ENCODE measurements around the gene PROX2.
A peak's percentile ranks its signal among the peaks of the same experiment; 100 is the strongest.

Gene PROX2, protein sequence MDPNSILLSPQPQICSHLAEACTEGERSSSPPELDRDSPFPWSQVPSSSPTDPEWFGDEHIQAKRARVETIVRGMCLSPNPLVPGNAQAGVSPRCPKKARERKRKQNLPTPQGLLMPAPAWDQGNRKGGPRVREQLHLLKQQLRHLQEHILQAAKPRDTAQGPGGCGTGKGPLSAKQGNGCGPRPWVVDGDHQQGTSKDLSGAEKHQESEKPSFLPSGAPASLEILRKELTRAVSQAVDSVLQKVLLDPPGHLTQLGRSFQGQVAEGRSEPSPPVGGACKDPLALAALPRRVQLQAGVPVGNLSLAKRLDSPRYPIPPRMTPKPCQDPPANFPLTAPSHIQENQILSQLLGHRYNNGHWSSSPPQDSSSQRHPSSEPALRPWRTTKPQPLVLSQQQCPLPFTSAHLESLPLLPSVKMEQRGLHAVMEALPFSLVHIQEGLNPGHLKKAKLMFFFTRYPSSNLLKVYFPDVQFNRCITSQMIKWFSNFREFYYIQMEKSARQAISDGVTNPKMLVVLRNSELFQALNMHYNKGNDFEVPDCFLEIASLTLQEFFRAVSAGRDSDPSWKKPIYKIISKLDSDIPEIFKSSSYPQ

DNA sequence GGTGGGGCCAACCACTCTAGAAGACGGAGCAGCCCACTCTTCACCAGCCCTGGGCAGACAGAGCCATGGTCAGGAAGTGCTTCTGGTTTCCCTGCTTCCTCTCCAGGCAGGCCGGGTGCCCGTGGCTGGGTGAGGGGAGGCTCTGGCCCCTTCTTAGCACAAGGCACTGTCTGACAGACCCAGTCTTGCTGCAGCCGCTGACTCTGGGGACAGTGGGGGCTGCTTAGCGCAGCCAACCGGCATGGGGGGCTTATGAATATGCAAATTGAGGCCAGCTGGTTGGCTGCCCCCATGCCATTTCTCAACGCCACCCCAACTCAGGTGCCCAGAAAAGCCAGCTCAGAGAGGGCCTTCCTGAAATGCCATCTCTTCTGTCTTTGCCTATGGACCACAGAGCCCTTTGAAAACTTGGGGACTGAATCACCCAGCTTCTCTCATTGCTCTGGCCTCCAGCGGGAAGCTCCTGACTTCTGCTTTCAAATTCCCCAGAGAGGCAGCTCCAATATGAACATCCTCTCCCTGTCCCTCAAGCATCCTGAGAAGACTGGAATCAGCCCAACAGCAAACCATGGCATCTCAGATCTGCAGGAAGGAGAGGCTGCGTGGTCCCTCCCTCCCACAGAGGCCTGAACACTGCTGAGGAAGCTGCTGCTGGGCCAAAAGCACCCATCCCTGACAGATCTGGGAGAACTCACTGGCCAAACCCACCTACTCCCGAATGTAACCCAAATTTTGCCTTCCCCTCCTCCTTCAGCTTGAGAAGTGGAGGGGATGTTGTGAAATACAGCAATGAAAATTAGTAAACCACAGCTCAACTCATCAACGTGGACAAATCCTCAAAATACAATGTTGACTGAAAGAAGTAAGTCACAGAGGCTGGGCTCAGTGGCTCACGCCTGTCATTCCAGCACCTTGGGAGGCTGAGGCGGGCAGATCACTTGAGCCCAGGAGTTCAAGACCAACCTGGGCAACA, at the start of gene PROX2:
PROX2 (minus strand) TSS at position 205 of the 973 bp plus-strand sequence. CDS start 12,311 bp downstream, outside the sequence.
- Mint-ChIP-seq H3K27ac (peak within 1 kb of the TSS; percentile 85), H3K9me3 (ENCODE audit: low read depth) (no peaks in the 10 kb centered on the region), H3K4me1 (ENCODE audit: low read depth) (peaks cover 38% of the 10 kb centered on the region), H3K4me3 (peak within 1 kb of the TSS; percentile 64), H3K36me3 (no peaks in the 10 kb centered on the region), H3K27me3 (no peaks in the 10 kb centered on the region)

DNA sequence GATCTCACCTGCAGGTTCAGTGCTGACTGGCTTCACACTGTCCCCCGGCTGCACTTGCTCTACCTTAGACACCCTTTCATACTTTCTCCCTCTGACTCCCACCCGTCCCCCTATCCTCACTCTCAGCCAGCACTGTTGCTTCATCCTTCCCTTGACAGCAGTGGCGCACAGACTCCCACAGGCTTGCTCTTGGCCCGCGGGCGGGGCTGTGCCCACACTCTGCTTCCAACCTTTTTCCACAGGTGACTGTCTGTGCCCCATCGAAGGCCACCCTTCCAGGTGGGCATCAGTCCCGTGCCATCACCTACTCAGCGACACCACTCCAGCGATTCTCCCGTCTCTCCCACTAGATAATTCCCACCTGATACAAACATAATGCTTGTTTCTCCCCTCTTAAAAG, 48.1 kb upstream of the PROX2 start:
- Mint-ChIP-seq H3K27ac (no peak overlapping the region), H3K4me1 (ENCODE audit: low read depth) (peaks cover 7% of the 10 kb centered on the region), H3K9me3 (ENCODE audit: low read depth) (no peaks in the 10 kb centered on the region), H3K27me3 (peaks cover 3% of the 10 kb centered on the region), H3K4me3 (peak overlapping the region; percentile 33), H3K36me3 (no peaks in the 10 kb centered on the region)

DNA sequence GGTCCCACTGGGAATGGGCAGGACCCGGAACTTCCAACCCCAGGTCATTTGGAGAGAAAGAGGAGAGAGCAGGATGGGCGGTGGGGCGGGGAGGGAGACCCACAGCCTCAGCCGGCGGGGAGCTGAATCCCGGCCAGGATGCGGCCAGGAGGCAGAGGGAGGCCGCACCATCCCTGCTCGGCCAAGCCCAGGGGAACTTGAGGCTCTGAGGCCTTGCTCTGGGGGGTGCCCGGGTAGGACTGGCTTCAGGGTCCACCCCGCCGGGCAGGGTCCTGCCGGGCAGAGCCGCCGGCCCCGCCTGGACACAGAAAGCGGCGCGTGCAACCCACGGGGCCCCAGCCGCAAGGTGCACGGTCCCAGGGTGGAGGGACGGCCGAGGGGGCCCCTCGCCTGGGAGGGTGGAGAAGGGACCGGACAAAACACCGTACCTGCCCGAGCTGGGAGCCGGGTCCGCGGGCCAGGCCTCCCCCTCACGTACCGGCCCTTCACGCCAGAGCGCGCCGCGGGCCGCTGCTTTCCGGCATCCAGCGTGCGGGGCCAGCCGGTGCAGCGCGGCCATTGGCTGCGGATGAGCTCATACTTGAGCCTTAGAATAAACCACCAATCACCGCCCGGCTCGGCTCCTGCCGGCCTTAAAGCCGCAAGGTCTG, 46.9 kb upstream of the PROX2 start, which contains the start of gene RPS6KL1:
RPS6KL1 (minus strand) TSS at position 509 of the 650 bp plus-strand sequence. CDS start 1,719 bp downstream, outside the sequence.
- no peaks in the 10 kb centered on the region for H3K9me3 Mint-ChIP-seq (ENCODE audit: low read depth)
- H3K27me3 Mint-ChIP-seq: peaks cover 3% of the 10 kb centered on the region
- peak within 1 kb of the TSS; percentile 68 for H3K27ac Mint-ChIP-seq
- no peaks in the 10 kb centered on the region for H3K36me3 Mint-ChIP-seq
- H3K4me3 Mint-ChIP-seq: peak within 1 kb of the TSS; percentile 84
- peaks cover 6% of the 10 kb centered on the region for H3K4me1 Mint-ChIP-seq (ENCODE audit: low read depth)

- Mint-ChIP-seq H3K27ac (peak overlapping the region; percentile 68), H3K27me3 (no peaks in the 10 kb centered on the region), H3K36me3 (no peaks in the 10 kb centered on the region), H3K9me3 (ENCODE audit: low read depth) (no peaks in the 10 kb centered on the region), H3K4me1 (ENCODE audit: low read depth) (peaks cover 6% of the 10 kb centered on the region), H3K4me3 (peak overlapping the region; percentile 84)
Measured at GRCh38 chr14:74921987-74922751, 46.2 kb upstream of the PROX2 start.

GRCh38 chr14:74921053-74921620, 45.2 kb upstream of the PROX2 start:
- Mint-ChIP-seq H3K36me3 (no peaks in the 10 kb centered on the region), H3K9me3 (ENCODE audit: low read depth) (no peaks in the 10 kb centered on the region), H3K27me3 (no peaks in the 10 kb centered on the region), H3K27ac (no peak overlapping the region), H3K4me1 (ENCODE audit: low read depth) (peaks cover 6% of the 10 kb centered on the region), H3K4me3 (no peak overlapping the region)

GRCh38 chr14:74920281-74920680, 44.3 kb upstream of the PROX2 start:
- Mint-ChIP-seq H3K27me3 (no peaks in the 10 kb centered on the region), H3K4me1 (ENCODE audit: low read depth) (peaks cover 6% of the 10 kb centered on the region), H3K27ac (no peak overlapping the region), H3K36me3 (no peaks in the 10 kb centered on the region), H3K9me3 (ENCODE audit: low read depth) (no peaks in the 10 kb centered on the region), H3K4me3 (no peak overlapping the region)

GRCh38 chr14:74919421-74920165, 43.6 kb upstream of the PROX2 start:
- Mint-ChIP-seq H3K4me3 (no peak overlapping the region), H3K9me3 (ENCODE audit: low read depth) (no peaks in the 10 kb centered on the region), H3K27me3 (no peaks in the 10 kb centered on the region), H3K4me1 (ENCODE audit: low read depth) (peaks cover 6% of the 10 kb centered on the region), H3K27ac (no peak overlapping the region), H3K36me3 (no peaks in the 10 kb centered on the region)

DNA sequence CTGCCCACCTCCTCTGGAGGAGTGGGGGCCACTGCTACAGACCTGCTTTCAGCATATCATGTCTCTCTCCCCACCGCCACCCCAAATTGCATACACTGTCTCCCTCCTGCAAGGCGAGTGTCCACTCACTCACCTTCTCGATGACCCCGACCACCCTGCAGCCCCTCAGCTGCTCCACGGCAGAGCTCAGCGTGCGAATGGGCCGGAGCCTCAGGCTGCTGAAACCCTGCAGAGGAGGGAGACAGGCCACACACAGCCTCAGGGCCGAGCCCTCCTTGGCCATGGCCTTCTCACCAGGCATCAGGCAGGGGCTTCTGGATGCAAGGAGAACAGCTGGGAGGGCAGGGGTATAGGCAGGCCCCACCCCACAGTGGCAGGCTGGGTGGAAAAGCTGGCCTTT, 42.4 kb upstream of the PROX2 start:
- H3K27ac Mint-ChIP-seq: no peak overlapping the region
- H3K9me3 Mint-ChIP-seq (ENCODE audit: low read depth): no peaks in the 10 kb centered on the region
- peaks cover 2% of the 10 kb centered on the region for H3K4me1 Mint-ChIP-seq (ENCODE audit: low read depth)
- H3K4me3 Mint-ChIP-seq: no peak overlapping the region
- H3K36me3 Mint-ChIP-seq: no peaks in the 10 kb centered on the region
- H3K27me3 Mint-ChIP-seq: no peaks in the 10 kb centered on the region

DNA sequence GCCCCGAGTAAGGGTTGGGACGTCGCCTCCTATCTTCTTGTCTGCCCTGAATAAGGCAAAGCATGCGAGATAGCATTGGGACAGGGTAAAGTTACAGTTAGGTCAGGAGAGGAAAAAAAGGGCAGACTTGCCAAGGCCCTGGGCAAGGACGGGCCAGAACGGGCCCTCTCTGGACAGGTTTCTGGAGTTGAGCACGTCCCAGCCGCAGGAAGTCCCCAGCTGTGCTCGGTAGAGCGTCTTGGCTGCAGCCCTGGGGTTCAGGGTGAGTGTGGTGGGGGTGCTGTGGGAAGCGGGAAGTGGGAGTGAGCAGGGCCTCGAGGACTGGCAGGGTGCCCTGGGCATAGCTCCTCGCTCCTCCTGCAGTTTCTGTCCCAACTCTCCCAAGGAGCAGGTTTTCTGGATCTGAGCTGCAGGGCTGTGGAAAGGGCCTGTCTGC, 41.7 kb upstream of the PROX2 start:
- peaks cover 2% of the 10 kb centered on the region for H3K4me1 Mint-ChIP-seq (ENCODE audit: low read depth)
- no peak overlapping the region for H3K4me3 Mint-ChIP-seq
- H3K27me3 Mint-ChIP-seq: no peaks in the 10 kb centered on the region
- H3K36me3 Mint-ChIP-seq: no peaks in the 10 kb centered on the region
- no peak overlapping the region for H3K27ac Mint-ChIP-seq
- H3K9me3 Mint-ChIP-seq (ENCODE audit: low read depth): no peaks in the 10 kb centered on the region

DNA sequence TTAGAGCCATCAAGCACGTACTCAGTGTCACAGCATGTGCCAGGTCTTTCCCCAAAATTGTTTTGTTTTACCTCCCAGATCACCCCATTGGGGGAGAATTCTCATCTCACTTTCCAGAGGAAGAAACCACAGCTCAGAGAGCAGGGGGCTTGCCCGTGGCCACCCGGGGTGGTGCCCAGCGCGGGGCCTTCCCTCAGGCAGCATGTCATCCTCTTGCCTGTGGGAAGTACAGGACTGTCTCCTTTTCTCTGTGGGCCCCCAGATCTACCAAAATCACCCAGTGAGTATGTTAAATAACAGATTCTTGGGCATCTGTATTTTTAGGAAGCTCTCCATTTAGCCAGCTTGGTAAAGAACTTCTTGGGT, 41.2 kb upstream of the PROX2 start:
- no peak overlapping the region for H3K4me3 Mint-ChIP-seq
- H3K27ac Mint-ChIP-seq: no peak overlapping the region
- no peaks in the 10 kb centered on the region for H3K9me3 Mint-ChIP-seq (ENCODE audit: low read depth)
- H3K27me3 Mint-ChIP-seq: no peaks in the 10 kb centered on the region
- no peaks in the 10 kb centered on the region for H3K36me3 Mint-ChIP-seq
- H3K4me1 Mint-ChIP-seq (ENCODE audit: low read depth): peaks cover under 1% of the 10 kb centered on the region

- Mint-ChIP-seq H3K4me1 (ENCODE audit: low read depth) (no peaks in the 10 kb centered on the region), H3K9me3 (ENCODE audit: low read depth) (no peaks in the 10 kb centered on the region), H3K27ac (no peak overlapping the region), H3K27me3 (no peaks in the 10 kb centered on the region), H3K36me3 (no peaks in the 10 kb centered on the region), H3K4me3 (no peak overlapping the region)
Measured at GRCh38 chr14:74915826-74916225, 39.9 kb upstream of the PROX2 start.

DNA sequence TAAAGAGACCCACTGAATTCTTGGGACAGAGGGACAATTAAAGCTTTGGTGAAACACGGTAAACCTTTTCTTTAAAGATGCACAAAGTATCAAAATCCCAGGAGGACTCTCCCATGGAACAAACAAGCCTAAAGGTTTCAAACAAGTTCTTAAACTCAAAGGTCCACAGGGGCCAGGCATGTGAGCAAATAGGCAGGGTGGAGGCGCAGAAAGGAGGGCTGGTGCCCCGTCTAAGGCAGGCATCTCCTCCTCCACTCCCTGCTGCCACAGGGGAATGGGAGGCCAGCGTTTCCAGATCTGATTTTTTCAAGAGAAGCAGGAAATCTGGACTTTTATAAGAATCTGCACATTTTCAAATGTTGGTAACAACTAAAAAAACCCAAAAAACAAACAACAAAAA, 39.5 kb upstream of the PROX2 start:
- no peaks in the 10 kb centered on the region for H3K9me3 Mint-ChIP-seq (ENCODE audit: low read depth)
- no peaks in the 10 kb centered on the region for H3K4me1 Mint-ChIP-seq (ENCODE audit: low read depth)
- no peaks in the 10 kb centered on the region for H3K27me3 Mint-ChIP-seq
- no peaks in the 10 kb centered on the region for H3K36me3 Mint-ChIP-seq
- no peak overlapping the region for H3K4me3 Mint-ChIP-seq
- no peak overlapping the region for H3K27ac Mint-ChIP-seq

GRCh38 chr14:74913986-74914573, 38.1 kb upstream of the PROX2 start:
- Mint-ChIP-seq H3K4me3 (no peak overlapping the region), H3K36me3 (no peaks in the 10 kb centered on the region), H3K4me1 (ENCODE audit: low read depth) (no peaks in the 10 kb centered on the region), H3K9me3 (ENCODE audit: low read depth) (no peaks in the 10 kb centered on the region), H3K27me3 (no peaks in the 10 kb centered on the region), H3K27ac (no peak overlapping the region)

All from activated naive CD8-positive, alpha-beta T cell (primary cell).